ENCODE results near the gene CFAP74. TPM values are rescaled to one million over a fixed set of nuclear protein-coding genes. Genes with fewer than 3 reads are reported as not detected.
"Not testable (repeated sequence)": the region's sequence is repeated elsewhere in the genome, so short reads cannot be mapped to it uniquely, and the experiment has no call there.

Gene CFAP74
- total RNA-seq, 1 donor from 2014 or later: not detected

GRCh38 chr1:1946540-1946939 is 57.0 kb downstream of the CFAP74 start:
- no peak for DNase-seq (ENCODE audit: low spot score)

DNA sequence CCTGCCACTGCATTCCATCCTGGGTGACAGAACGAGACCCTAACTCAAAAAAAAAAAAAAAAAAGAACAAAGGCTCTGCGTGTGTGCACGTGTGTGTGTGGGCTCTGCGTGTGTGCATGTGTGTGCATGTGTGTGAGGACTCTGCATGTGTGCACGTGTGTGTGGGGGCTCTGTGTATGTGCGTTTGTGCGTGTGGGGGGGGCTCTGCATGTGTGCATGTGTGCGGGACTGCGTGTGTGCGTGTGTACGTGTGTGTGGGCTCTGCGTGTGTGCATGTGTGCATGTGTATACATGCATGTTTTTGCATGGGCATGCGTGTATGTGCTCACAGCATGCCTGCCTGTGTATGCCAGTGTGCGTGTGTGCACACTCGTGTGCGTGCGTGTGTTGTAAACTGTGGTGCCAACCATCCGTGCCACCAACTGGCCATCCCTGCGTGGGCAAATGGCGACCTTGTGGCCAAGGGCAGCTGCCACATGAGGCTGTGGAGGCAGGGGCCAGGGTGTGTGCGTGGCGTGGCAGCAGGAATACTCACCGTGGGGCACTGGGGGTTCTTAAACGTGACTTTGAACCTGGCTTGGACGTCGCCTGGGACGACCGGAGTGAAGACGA is 57.7 kb downstream of the CFAP74 start:
- DNase-seq (ENCODE audit: low spot score): no peak

- no peak for DNase-seq (ENCODE audit: low spot score)
Measured at GRCh38 chr1:1943834-1944570, 59.6 kb downstream of the CFAP74 start.

DNA sequence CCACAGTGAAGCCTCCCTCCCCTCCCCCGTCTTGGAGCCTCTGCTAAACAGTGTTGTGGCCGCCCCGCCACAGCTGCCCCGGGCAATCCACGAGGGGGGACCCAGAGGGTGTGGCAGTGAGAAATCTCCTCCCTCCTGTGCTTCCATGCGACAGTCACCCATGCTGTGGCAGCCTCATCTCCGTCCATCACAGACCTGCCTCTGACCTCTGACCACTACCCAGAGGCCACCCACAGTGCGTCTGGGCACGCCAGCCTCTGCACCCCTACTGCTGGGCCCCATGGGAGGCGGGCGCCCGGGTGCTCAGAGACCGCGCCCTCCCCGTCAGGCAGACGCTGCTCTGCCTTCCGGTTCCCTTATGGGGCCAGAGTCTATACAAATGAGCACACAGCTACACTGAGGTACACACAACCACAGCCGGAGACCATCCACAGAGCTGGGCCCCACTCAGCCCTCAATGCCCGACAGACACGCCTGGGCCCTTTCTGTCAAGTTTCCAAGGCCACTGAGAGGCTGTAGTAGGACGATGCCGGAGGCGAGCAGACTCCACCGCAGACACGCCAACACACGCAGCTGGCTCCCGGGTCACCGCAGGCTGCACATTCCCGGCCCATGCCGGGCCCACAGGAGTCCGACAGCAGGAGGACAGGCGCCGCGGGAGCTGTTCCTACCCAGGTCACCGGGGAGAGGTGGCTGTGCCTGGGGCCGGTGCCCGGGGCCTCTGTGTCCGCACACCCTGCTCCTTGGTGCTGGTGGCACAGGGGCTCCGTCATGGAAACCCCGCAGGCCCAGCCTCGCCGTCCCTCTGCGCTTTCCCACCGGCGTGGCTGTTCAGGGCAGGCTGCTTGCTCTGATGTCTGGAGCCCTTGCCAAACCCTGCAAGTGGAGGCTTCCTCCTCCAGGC is 60.6 kb downstream of the CFAP74 start:
- no peak for DNase-seq (ENCODE audit: low spot score)

GRCh38 chr1:1941868-1942752 is 61.5 kb downstream of the CFAP74 start:
- no peak for DNase-seq (ENCODE audit: low spot score)

- no peak for DNase-seq (ENCODE audit: low spot score)
Measured at GRCh38 chr1:1941211-1941841, 62.3 kb downstream of the CFAP74 start.

GRCh38 chr1:1940123-1940425 is 63.5 kb downstream of the CFAP74 start:
- DNase-seq (ENCODE audit: low spot score): no peak

DNA sequence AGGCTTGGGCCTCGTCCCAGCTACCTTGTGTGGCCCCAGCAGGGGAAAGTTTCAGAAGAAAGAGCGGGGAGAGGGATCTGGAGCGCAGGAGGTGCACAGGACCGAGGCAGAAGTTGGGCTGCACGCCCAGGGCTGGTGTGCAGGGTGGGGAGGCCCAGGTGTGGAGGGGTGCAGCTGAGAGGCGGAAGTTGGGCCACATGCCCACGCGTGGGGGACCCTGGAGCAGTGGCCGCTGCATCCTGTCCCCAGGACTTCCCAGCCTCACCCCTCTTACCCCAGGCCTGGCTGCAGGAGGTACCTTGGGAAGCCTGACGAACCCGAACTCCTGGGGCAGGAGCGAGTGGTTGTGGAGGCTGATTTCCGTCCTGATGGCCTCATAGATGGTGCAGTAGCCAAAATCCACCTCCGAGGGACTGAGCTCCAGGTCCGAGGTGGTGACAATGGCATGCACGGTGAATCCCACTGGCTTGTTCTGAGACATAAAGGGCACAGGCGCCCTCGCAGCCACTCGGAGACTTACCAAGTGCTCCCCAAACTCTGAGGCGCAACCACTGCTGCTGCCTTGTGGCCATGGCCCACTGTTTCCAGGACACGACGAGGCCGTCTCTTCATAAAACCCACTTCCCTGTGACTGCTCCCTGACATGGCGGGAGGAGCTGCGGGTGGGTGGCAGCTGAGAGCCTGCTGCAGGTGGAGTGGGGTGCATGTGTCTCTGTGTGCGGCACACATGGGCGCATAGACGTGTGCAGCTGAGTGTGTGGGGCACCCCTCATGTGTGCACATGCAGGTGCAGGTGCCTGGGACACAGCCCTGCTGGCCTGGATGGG is 64.1 kb downstream of the CFAP74 start:
- DNase-seq (ENCODE audit: low spot score): no peak

GRCh38 chr1:1938613-1939295 is 64.8 kb downstream of the CFAP74 start:
- no peak for DNase-seq (ENCODE audit: low spot score)

- DNase-seq (ENCODE audit: low spot score): no peak
Measured at GRCh38 chr1:1938276-1938573, 65.4 kb downstream of the CFAP74 start.

DNA sequence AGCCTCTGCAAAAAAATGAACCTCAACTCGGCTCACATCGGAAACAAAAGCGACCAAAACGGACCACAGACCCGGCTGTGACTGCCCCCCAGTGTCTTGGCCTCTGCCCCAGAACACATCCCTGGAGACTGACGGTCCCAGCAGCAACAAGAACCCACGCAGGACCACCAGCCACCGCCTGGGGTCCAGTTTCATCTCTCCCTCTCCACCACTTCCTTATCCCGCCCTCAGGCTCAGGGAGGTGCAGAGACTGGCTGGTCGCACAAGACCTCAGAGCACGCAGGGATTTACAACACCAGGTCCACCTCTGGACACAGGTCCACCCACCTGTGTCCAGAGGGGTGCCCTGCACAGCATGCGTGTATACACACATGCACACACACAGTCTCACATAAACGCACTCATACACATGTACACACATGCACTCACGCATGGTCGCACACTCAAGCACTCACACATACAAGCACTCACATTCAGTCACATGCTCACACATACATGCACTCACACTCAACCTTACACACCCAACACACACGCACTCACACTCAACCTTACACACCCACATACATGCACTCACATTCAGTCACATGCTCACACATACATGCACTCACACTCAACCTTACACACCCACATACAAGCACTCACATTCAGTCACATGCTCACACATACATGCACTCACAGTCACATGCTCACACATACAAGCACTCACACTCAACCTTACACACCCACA is 65.9 kb downstream of the CFAP74 start:
- DNase-seq (ENCODE audit: low spot score): no peak

- no peak for DNase-seq (ENCODE audit: low spot score)
Measured at GRCh38 chr1:1937061-1937460, 66.5 kb downstream of the CFAP74 start.

GRCh38 chr1:1934848-1935247 is 68.7 kb downstream of the CFAP74 start:
- not testable (repeated sequence) for DNase-seq (ENCODE audit: low spot score)

DNA sequence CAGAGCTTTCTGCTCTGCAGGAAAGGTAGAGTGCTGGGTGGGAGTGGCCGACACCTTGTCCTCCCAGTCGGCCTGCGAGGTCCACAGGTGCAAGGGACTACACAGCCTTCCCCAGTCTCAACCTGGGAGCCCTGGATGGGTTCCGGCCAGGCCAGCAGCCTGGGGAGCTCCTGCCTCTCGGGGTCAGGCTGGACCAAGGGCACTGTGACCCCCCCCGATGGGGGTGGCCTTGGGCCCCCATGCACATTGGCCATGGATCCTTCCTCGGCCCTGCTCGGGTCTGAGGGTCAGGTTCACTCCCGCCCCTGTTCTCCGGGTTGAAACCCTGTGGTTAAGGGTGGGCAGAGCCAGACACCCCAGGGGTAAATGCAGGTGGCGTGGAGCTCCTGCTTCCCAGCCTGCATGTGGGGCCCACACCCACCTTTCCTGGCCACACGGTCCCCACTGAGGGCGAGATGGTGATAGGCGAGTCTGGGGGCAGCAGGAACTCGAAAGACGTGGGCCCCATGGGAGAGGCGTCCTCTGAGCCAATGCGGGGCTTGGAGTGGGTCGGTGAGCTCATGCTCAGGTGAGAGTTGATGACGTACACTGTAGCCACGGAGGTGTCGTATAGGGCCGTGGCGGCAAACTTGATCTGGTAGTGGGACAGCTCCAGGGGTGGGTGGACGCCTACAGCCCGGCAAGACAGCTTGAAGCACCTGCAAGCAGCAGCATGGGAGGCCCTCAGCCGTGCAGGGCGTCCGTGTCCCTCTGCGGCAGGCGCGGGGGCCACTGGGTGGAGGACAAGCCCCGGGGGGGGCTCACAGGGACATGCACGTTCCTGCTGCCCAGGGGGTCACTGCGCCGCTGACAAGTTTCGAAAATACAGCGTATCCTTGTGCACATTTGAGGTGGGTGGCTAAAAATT is 73.7 kb downstream of the CFAP74 start:
- DNase-seq (ENCODE audit: low spot score): no peak

- DNase-seq (ENCODE audit: low spot score): no peak
Measured at GRCh38 chr1:1929102-1929638, 74.4 kb downstream of the CFAP74 start.

GRCh38 chr1:1928231-1929101 is 75.1 kb downstream of the CFAP74 start:
- no peak for DNase-seq (ENCODE audit: low spot score)

DNA sequence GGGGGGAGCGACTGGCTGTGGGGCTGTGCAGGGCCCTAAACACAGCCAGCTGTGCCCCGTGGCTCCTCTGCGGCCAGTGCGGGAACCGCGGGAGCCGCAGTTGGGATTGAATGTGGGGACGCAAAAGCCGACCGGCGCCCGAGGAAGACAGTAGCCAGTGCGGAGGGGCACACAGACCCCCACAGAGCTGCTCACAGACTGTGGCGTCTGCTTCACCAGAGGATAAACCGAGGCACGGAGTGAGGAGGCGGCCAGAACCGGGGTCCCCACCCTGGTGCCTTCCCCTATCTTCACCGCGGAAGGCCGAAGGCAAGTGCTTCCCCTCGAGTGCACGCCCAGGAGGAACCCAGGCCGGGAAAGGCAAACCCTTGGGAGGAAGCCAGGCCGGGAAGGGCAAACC is 75.8 kb downstream of the CFAP74 start:
- DNase-seq (ENCODE audit: low spot score): no peak

Measured in mucosa of gallbladder (tissue), 1 donor.